HG02870 (cell line): ENCODE results near the gene CRHR1.

Experiments used
- ATAC-seq: cut with Tn5 transposase; IDR thresholded peaks from one replicate; pipeline ENCODE4 v1.9.1; 2021; ENCODE audit warnings: mild to moderate bottlenecking, moderate library complexity; ENCODE audit not compliant: unreplicated experiment

The CRHR1 gene

GRCh38 chr17:45843722-45844121, 59.6 kb downstream of the CRHR1 start:
- no peak for ATAC-seq

GRCh38 chr17:45844695-45845375, 60.7 kb downstream of the CRHR1 start, which contains the start of gene SPPL2C:
TSS of gene SPPL2C (plus strand) at chr17:45844881. CDS start at chr17:45844907, 26 bp downstream.
- no peak for ATAC-seq

GRCh38 chr17:45845376-45846185, 61.5 kb downstream of the CRHR1 start:
- ATAC-seq: no peak

- ATAC-seq: no peak
Observed at GRCh38 chr17:45846223-45846622, 62.1 kb downstream of the CRHR1 start.

- no peak for ATAC-seq
Observed at GRCh38 chr17:45846646-45847045, 62.5 kb downstream of the CRHR1 start.

GRCh38 chr17:45847101-45847500, 63.0 kb downstream of the CRHR1 start:
- no peak for ATAC-seq

GRCh38 chr17:45847747-45848146, 63.6 kb downstream of the CRHR1 start:
- ATAC-seq: no peak

- no peak for ATAC-seq
Observed at GRCh38 chr17:45848405-45848804, 64.3 kb downstream of the CRHR1 start.

- ATAC-seq: no peak
Observed at GRCh38 chr17:45848868-45849535, 64.9 kb downstream of the CRHR1 start.

- ATAC-seq: no peak
Observed at GRCh38 chr17:45849536-45849990, 65.4 kb downstream of the CRHR1 start.

GRCh38 chr17:45850011-45850410, 65.9 kb downstream of the CRHR1 start:
- no peak for ATAC-seq

- ATAC-seq: no peak
Observed at GRCh38 chr17:45850468-45850867, 66.3 kb downstream of the CRHR1 start.

- ATAC-seq: no peak
Observed at GRCh38 chr17:45851022-45851421, 66.9 kb downstream of the CRHR1 start.

- ATAC-seq: no peak
Observed at GRCh38 chr17:45851464-45851863, 67.3 kb downstream of the CRHR1 start.

- ATAC-seq: no peak
Observed at GRCh38 chr17:45851873-45852272, 67.8 kb downstream of the CRHR1 start.

- ATAC-seq: no peak
Observed at GRCh38 chr17:45852535-45853297, 68.6 kb downstream of the CRHR1 start.

GRCh38 chr17:45854209-45854608, 70.1 kb downstream of the CRHR1 start:
- ATAC-seq: no peak

GRCh38 chr17:45855691-45856336, 71.7 kb downstream of the CRHR1 start:
- ATAC-seq: no peak

- ATAC-seq: no peak
Observed at GRCh38 chr17:45857977-45858708, 74.0 kb downstream of the CRHR1 start.

GRCh38 chr17:45861165-45861564, 77.0 kb downstream of the CRHR1 start:
- ATAC-seq: no peak
